B cell (primary cell): Measurements from ENCODE around the gene USP49. TPM values are rescaled to one million over a fixed set of nuclear protein-coding genes. Genes with fewer than 3 reads are reported as not detected.

ENCODE experiments used
- ATAC-seq: fragments of 200-7000 bp; cut with Tn5 transposase; one replicate; pipeline ENCODE4 v1.10.0; 2021; ENCODE audit warnings: low read depth, mild to moderate bottlenecking, moderate number of reproducible peaks, moderate library complexity
- CTCF ChIA-PET: fragments of 350-600 bp; sonication (Branson Sonifier 250); formaldehyde crosslinking; loops from one replicate; lab custom pipeline; 2021; ENCODE audit warnings: antibody characterized with exemption, inconsistent platforms; lab: Charles Lee
- POLR2A ChIA-PET: fragments of 350-600 bp; sonication (Branson Sonifier 250); formaldehyde crosslinking; loops from one replicate; lab custom pipeline; 2021; ENCODE audit warnings: antibody characterized with exemption; lab: Charles Lee
- DNase-seq: peaks from one replicate; pipeline ENCODE4 v3.0.0; 2013
- H2AFZ ChIP-seq: 2 replicates; pipeline ENCODE4 v1.6.1; 2012; ENCODE audit warnings: mild to moderate bottlenecking, low read depth, low read length; ENCODE audit not compliant: insufficient read depth, poor library complexity, severe bottlenecking
- H3K27ac ChIP-seq, 2 donors: 1 replicate in 1 of 2; 2 replicates in 1 of 2; pipeline ENCODE4 v1.5.1; 2012 to 2013; ENCODE audit warnings: low read length in 2 of 2, mild to moderate bottlenecking in 2 of 2, moderate library complexity in 1 of 2
- H3K27me3 ChIP-seq, 4 experiments: fragments of 200-600 bp in 1 of 4; sonication (generic) in 1 of 4; replicated peaks in 1 of 4; 1 replicate in 2 of 4; 2 replicates in 2 of 4; pipeline versions ENCODE4 v1.6.1 to v1.7.0; 2013 to 2016; ENCODE audit warnings: low read length in 3 of 4, mild to moderate bottlenecking in 2 of 4, mixed read lengths in 1 of 4, moderate library complexity in 1 of 4; ENCODE audit not compliant: insufficient read depth in 4 of 4, control insufficient read depth in 3 of 4; ENCODE audit errors: control extremely low read depth in 1 of 4
- H3K36me3 ChIP-seq, 2 experiments: replicated peaks in 1 of 2; 1 replicate in 1 of 2; 2 replicates in 1 of 2; pipeline versions ENCODE4 v1.6.1 to v1.7.1; 2013; ENCODE audit warnings: low read length in 1 of 2; ENCODE audit not compliant: insufficient read depth in 2 of 2, control insufficient read depth in 1 of 2; ENCODE audit errors: control extremely low read depth in 1 of 2, extremely low read depth in 1 of 2
- H3K4me1 ChIP-seq, 2 donors: fragments of 200-600 bp in 1 of 2; sonication (generic) in 1 of 2; 1 replicate in 1 of 2; 2 replicates in 1 of 2; pipeline versions ENCODE4 v1.5.1 to v1.6.1; 2013 to 2017; ENCODE audit warnings: low read length in 2 of 2; ENCODE audit not compliant: control insufficient read depth in 2 of 2, insufficient read depth in 2 of 2
- H3K4me2 ChIP-seq: replicated peaks from 2 replicates; pipeline ENCODE3; 2012; ENCODE audit warnings: mild to moderate bottlenecking, low read depth, low read length; ENCODE audit not compliant: poor library complexity, severe bottlenecking
- H3K4me3 ChIP-seq, 5 experiments: fragments of 200-600 bp in 1 of 5; sonication (generic) in 1 of 5; 1 replicate in 3 of 5; 2 replicates in 2 of 5; pipeline versions ENCODE4 v1.5.1 to v1.7.0; 2011 to 2016; ENCODE audit warnings: low read length in 4 of 5, mild to moderate bottlenecking in 4 of 5, low read depth in 2 of 5, control low read depth in 1 of 5, moderate library complexity in 1 of 5; ENCODE audit not compliant: insufficient read depth in 1 of 5; ENCODE audit errors: control extremely low read depth in 1 of 5, extremely low read depth in 1 of 5
- H3K79me2 ChIP-seq: fragments of 200-600 bp; sonication (generic); one replicate; pipeline ENCODE4 v1.6.0; 2016; ENCODE audit warnings: low read length; ENCODE audit not compliant: control insufficient read depth, insufficient read depth
- H3K9ac ChIP-seq: fragments of 200-600 bp; sonication (generic); 2 replicates; pipeline ENCODE4 v1.6.1; 2017; ENCODE audit warnings: mild to moderate bottlenecking, low read length, moderate library complexity
- H3K9me3 ChIP-seq, 3 donors: one replicate each; pipeline versions ENCODE4 v1.6.1 to v1.7.1; 2013; ENCODE audit warnings: low read length in 2 of 3; ENCODE audit not compliant: control insufficient read depth in 2 of 3, insufficient read depth in 1 of 3; ENCODE audit errors: control extremely low read depth in 1 of 3
- H4K20me1 ChIP-seq: 2 replicates; pipeline ENCODE4 v1.6.0; 2012; ENCODE audit warnings: mild to moderate bottlenecking, low read length; ENCODE audit not compliant: insufficient read depth, control insufficient read depth, poor library complexity, severe bottlenecking
- H3K27ac Mint-ChIP-seq: one replicate; pipeline ENCODE4 v1.8.0; 2021; ENCODE audit warnings: mixed read lengths
- H3K27me3 Mint-ChIP-seq: one replicate; pipeline ENCODE4 v1.8.0; 2021; ENCODE audit warnings: mixed read lengths
- H3K4me1 Mint-ChIP-seq: one replicate; pipeline ENCODE4 v1.8.0; 2021; ENCODE audit warnings: mixed read lengths
- H3K4me3 Mint-ChIP-seq: one replicate; pipeline ENCODE4 v1.8.0; 2021; ENCODE audit warnings: mixed read lengths
- H3K9me3 Mint-ChIP-seq: one replicate; pipeline ENCODE4 v1.8.0; 2022; ENCODE audit warnings: mixed read lengths; ENCODE audit not compliant: insufficient read depth
- EZH2 ChIP-seq: IDR thresholded peaks from 2 replicates; pipeline ENCODE4 v1.6.1; 2012; ENCODE audit warnings: borderline replicate concordance, low read depth, mild to moderate bottlenecking, moderate library complexity, low read length; ENCODE audit not compliant: insufficient read depth, poor library complexity, severe bottlenecking
- WGBS: methylation state at CpG from one replicate; pipeline ENCODE4 v1.1.5; 2013; ENCODE audit warnings: missing lambda C conversion rate; ENCODE audit not compliant: insufficient coverage; 5-methylcytosine and 5-hydroxymethylcytosine counted together
- intact Hi-C: fragments of 100-400 bp; cut with micrococcal nuclease; formaldehyde crosslinking; loops from one replicate; pipeline ENCODE4 v1.10.0; 2022
- polyA plus RNA-seq: library from polyadenylated mRNA; depleted of rRNA; stranded (reverse); fragments of >200 nt; gene quantifications from 2 replicates; pipeline ENCODE4 v1.2.3, GENCODE V29; 2012
- total RNA-seq, 2 donors: library from RNA; stranded (reverse); fragments of 120-200 nt in 1 of 2; gene quantifications; 1 replicate in 1 of 2; 2 replicates in 1 of 2; pipeline versions ENCODE4 v1.2.3 to v1.2.4, GENCODE V29; 2013 to 2022
- TF ChIP-seq, protein P1 (sequence below): fragments of 200-600 bp; IDR thresholded peaks from one replicate; pipeline ENCODE4 v1.8.0; 2022; ENCODE audit warnings: antibody characterized with exemption, mild to moderate bottlenecking

Gene USP49
- total and polyA plus RNA-seq, 2 donors (not counting 1 experiment from before 2014, with no cell fraction given): 2.6 to 9.9 TPM

DNA sequence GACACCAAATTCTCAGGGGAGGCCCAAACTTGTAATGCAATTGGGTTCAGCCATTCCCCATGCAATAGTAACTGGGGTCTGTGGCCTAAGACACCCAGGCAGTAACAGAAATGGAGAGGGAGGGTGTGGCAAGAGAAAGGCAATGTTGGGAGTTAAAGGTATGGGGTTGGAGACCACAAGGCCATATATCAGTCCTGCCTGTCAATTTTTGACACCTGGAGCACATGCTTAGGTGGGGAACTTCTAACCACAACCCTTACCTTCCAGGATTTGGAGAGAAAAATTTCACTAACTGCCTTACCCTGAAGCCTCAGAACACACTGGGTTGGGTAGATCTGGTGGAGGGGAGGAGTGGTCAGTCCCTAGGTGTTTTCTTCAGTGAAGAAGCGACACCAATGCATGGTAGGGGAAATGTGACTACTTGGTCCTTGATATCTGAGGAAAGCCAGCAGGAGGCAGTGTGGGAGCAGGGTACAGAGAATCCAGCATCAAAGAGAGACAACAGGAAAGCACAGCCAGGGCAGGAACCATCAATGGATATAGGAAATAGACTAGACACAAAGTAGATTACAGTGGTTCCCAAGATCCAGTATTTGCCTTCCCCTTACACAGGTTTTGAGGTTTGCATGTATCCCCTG is 6.8 kb upstream of the USP49 start:
- H3K4me3 Mint-ChIP-seq: no peak overlapping the region
- TF ChIP-seq, protein P1, sequence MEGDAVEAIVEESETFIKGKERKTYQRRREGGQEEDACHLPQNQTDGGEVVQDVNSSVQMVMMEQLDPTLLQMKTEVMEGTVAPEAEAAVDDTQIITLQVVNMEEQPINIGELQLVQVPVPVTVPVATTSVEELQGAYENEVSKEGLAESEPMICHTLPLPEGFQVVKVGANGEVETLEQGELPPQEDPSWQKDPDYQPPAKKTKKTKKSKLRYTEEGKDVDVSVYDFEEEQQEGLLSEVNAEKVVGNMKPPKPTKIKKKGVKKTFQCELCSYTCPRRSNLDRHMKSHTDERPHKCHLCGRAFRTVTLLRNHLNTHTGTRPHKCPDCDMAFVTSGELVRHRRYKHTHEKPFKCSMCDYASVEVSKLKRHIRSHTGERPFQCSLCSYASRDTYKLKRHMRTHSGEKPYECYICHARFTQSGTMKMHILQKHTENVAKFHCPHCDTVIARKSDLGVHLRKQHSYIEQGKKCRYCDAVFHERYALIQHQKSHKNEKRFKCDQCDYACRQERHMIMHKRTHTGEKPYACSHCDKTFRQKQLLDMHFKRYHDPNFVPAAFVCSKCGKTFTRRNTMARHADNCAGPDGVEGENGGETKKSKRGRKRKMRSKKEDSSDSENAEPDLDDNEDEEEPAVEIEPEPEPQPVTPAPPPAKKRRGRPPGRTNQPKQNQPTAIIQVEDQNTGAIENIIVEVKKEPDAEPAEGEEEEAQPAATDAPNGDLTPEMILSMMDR: peak; percentile 26
- TF ChIP-seq EZH2: no peak
- no peak for ATAC-seq
- WGBS: 80% methylated on average over 1 of the region's 1 CpG
- POLR2A ChIA-PET: no interaction called here
- DNase-seq: peak; percentile 47
- no peak overlapping the region for H3K27ac Mint-ChIP-seq
- no peaks in the 10 kb centered on the region for H3K27me3 ChIP-seq
- peaks cover 0 to 26% of the 10 kb centered on the region in 2 experiments for H3K36me3 ChIP-seq
- no peaks in the 10 kb centered on the region for H3K27me3 Mint-ChIP-seq
- H3K4me3 ChIP-seq: no peak overlapping the region
- intact Hi-C loops: loop anchor here (1.0 kb wide), 1 partner anchor 142 kb away; no protein-coding TSS in a partner anchor
- CTCF ChIA-PET: interaction anchor here (0.8 to 1.5 kb wide), 4 partner anchors 31 to 143 kb away, joined by 3 to 14 read pairs (median 6); no protein-coding TSS in a partner anchor
- H3K9ac ChIP-seq: no peak overlapping the region
- no peaks in the 10 kb centered on the region for H3K4me1 ChIP-seq
- no peak overlapping the region for H3K4me2 ChIP-seq
- no peaks in the 10 kb centered on the region for H4K20me1 ChIP-seq
- no peaks in the 10 kb centered on the region for H3K9me3 ChIP-seq
- H3K4me1 Mint-ChIP-seq: no peaks in the 10 kb centered on the region
- H3K9me3 Mint-ChIP-seq: no peaks in the 10 kb centered on the region
- no peak overlapping the region for H3K27ac ChIP-seq
- no peak overlapping the region for H2AFZ ChIP-seq
- no peaks in the 10 kb centered on the region for H3K79me2 ChIP-seq

DNA sequence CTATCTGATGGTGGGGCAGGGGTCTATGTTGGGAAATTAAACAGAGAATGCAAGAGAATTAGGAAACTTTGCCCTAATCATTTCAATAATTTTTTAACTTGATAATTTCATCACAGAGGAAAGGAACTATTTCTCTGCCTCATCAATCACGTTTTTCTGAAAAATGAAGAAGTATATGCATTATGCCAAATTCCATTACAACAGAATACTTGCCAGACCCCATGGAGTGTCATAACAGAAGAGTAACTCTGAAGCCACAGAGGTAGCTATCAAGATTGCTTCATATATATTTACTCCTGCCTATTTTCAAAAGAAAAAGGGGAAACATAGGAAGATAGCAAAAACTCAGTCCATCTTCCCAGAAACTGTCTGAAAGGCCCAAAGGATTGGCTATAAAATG is 5.7 kb upstream of the USP49 start:
- H3K9ac ChIP-seq: no peak overlapping the region
- no peaks in the 10 kb centered on the region for H3K9me3 ChIP-seq
- ATAC-seq: no peak
- H3K4me3 Mint-ChIP-seq: no peak overlapping the region
- H3K4me1 ChIP-seq: peaks cover 6 to 8% of the 10 kb centered on the region in 2 donors
- H3K27me3 ChIP-seq: no peaks in the 10 kb centered on the region
- H3K79me2 ChIP-seq: no peaks in the 10 kb centered on the region
- TF ChIP-seq EZH2: no peak
- TF ChIP-seq, protein P1: no peak
- no CpG with 5 or more reads among the region's 1 CpG for WGBS
- H2AFZ ChIP-seq: no peak overlapping the region
- H3K4me1 Mint-ChIP-seq: peaks cover 5% of the 10 kb centered on the region
- ChIA-PET POLR2A (no interaction called here), CTCF (interaction anchor here (1.5 kb wide), 1 partner anchor 144 kb away, joined by 7 read pairs; no protein-coding TSS in a partner anchor)
- H3K9me3 Mint-ChIP-seq: no peaks in the 10 kb centered on the region
- peaks cover 0 to 14% of the 10 kb centered on the region in 2 experiments for H3K36me3 ChIP-seq
- no peaks in the 10 kb centered on the region for H3K27me3 Mint-ChIP-seq
- H3K4me2 ChIP-seq: no peak overlapping the region
- no peak overlapping the region for H3K4me3 ChIP-seq
- H4K20me1 ChIP-seq: no peaks in the 10 kb centered on the region
- no peak overlapping the region for H3K27ac ChIP-seq
- DNase-seq: no peak
- no peak overlapping the region for H3K27ac Mint-ChIP-seq
- intact Hi-C loops: no loop called here
